K562 (cell line): Measurements from ENCODE around the gene MT1E. TPM values are rescaled to one million over a fixed set of nuclear protein-coding genes. Genes with fewer than 3 reads are reported as not detected.

Experiments used
- ATAC-seq: fragments of 200-7000 bp; cut with Tn5 transposase; 3 replicates; pipeline ENCODE4 v1.9.1; 2020; ENCODE audit warnings: moderate library complexity
- BruUV-seq: library from RNA; stranded (reverse); fragments of 400-500 nt; replicated peaks from 2 replicates; lab custom pipeline; 2021; lab: Mats Ljungman, UMichigan
- CTCF ChIA-PET: fragments of 300-600 bp; formaldehyde crosslinking; extraction: SDS; loops from one replicate; lab custom pipeline; 2021; ENCODE audit warnings: low intra/inter-chr PET ratio; lab: Yijun Ruan, JAX
- POLR2A ChIA-PET: fragments of 300-600, 350-650 bp; sonication (Branson Sonifier 250); formaldehyde crosslinking; extraction: SDS; loops from one replicate; lab custom pipeline; 2021; ENCODE audit warnings: antibody characterized with exemption, inconsistent platforms; lab: Yijun Ruan, JAX
- DNase-seq, 4 experiments: peaks; one replicate each; pipeline versions ENCODE4 v3.0.0 to v3.0.0-alpha.2; 2011 to 2018; ENCODE audit warnings: low spot score in 3 of 4, mixed read lengths in 3 of 4; ENCODE audit errors: extremely low read depth in 1 of 4
- FAIRE-seq: peaks from 2 replicates; lab custom pipeline; 2011; peaks lifted over from hg19 to GRCh38; lab: Jason Lieb, UNC
- H2AFZ ChIP-seq: 2 replicates; pipeline ENCODE4 v1.6.0; 2011; ENCODE audit warnings: low read depth, low read length, control low read depth, inconsistent platforms
- H3K27ac ChIP-seq: fragments of 200-600 bp; 3 replicates; pipeline ENCODE4 v1.8.0; 2011; ENCODE audit warnings: low read depth, mild to moderate bottlenecking, control low read depth, inconsistent platforms, low read length, moderate library complexity, mixed read lengths; ENCODE audit errors: extremely low read depth
- H3K27me3 ChIP-seq, 2 experiments: fragments of 300-600 bp in 1 of 2; 2 replicates in 1 of 2; 3 replicates in 1 of 2; pipeline versions ENCODE4 v1.6.0 to v1.8.0; 2011; ENCODE audit warnings: inconsistent platforms in 2 of 2, low read length in 2 of 2, mild to moderate bottlenecking in 1 of 2, mixed read lengths in 1 of 2, moderate library complexity in 1 of 2; ENCODE audit not compliant: control insufficient read depth in 2 of 2, insufficient read depth in 2 of 2
- H3K36me3 ChIP-seq: fragments of 300-600 bp; 3 replicates; pipeline ENCODE4 v1.8.0; 2011; ENCODE audit warnings: mild to moderate bottlenecking, low read length, inconsistent platforms; ENCODE audit not compliant: control insufficient read depth, insufficient read depth
- H3K4me1 ChIP-seq, 2 experiments: fragments of 200-600 bp in 1 of 2; replicated peaks in 1 of 2; 2 replicates in 1 of 2; 3 replicates in 1 of 2; pipeline versions ENCODE4 v1.5.1 to v1.8.0; 2011; ENCODE audit warnings: inconsistent platforms in 2 of 2, low read length in 2 of 2, mild to moderate bottlenecking in 1 of 2, mixed read lengths in 1 of 2, moderate library complexity in 1 of 2; ENCODE audit not compliant: control insufficient read depth in 2 of 2, insufficient read depth in 2 of 2
- H3K4me2 ChIP-seq: 2 replicates; pipeline ENCODE4 v1.6.1; 2011; ENCODE audit warnings: low read length, control low read depth, inconsistent platforms, mixed read lengths; ENCODE audit not compliant: insufficient read depth
- H3K4me3 ChIP-seq: fragments of 200-600 bp; sonication (generic), shearing (Covaris generic); 2 replicates; pipeline ENCODE4 v1.5.1; 2016; ENCODE audit warnings: control low read depth, inconsistent platforms
- H3K79me2 ChIP-seq: fragments of 200-600 bp; 3 replicates; pipeline ENCODE4 v1.8.0; 2011; ENCODE audit warnings: low read length, inconsistent platforms; ENCODE audit not compliant: control insufficient read depth, insufficient read depth
- H3K9ac ChIP-seq, 2 experiments: 2 replicates each; pipeline versions ENCODE4 v1.6.0 to v1.6.1; 2011; ENCODE audit warnings: low read depth in 2 of 2, low read length in 2 of 2, control low read depth in 1 of 2, inconsistent platforms in 1 of 2, mild to moderate bottlenecking in 1 of 2, mixed read lengths in 1 of 2; ENCODE audit not compliant: insufficient read depth in 1 of 2
- H3K9me1 ChIP-seq: one replicate; pipeline ENCODE4 v1.6.0; 2011; ENCODE audit warnings: inconsistent platforms, mild to moderate bottlenecking, low read length, moderate library complexity; ENCODE audit not compliant: control insufficient read depth, insufficient read depth
- H3K9me3 ChIP-seq: replicated peaks from 2 replicates; pipeline ENCODE4 v1.5.1; 2011; ENCODE audit warnings: low read depth, low read length, inconsistent platforms; ENCODE audit not compliant: control insufficient read depth, insufficient read depth
- H4K20me1 ChIP-seq: replicated peaks from 2 replicates; pipeline ENCODE4 v1.6.1; 2011; ENCODE audit warnings: low read length, inconsistent platforms, mixed read lengths; ENCODE audit not compliant: control insufficient read depth, insufficient read depth
- BCLAF1 ChIP-seq, 2 experiments: fragments of 450-650 bp in 1 of 2; IDR thresholded peaks; 2 replicates each; pipeline ENCODE4 v1.6.1; 2011 to 2017; ENCODE audit warnings: low read depth in 2 of 2, antibody characterized with exemption in 1 of 2, borderline replicate concordance in 1 of 2, low read length in 1 of 2, mild to moderate bottlenecking in 1 of 2, mixed read lengths in 1 of 2; ENCODE audit not compliant: control insufficient read depth in 1 of 2
- HIVEP1 ChIP-seq: fragments of 250-450 bp; sonication (Bioruptor Pico); IDR thresholded peaks from 2 replicates; pipeline ENCODE4 v1.4.0; 2020; ENCODE audit warnings: mild to moderate bottlenecking
- MBD2 ChIP-seq: sonication (generic); IDR thresholded peaks from 2 replicates; pipeline ENCODE4 v1.6.1; 2016; ENCODE audit warnings: low read depth, borderline replicate concordance
- NELFE ChIP-seq: IDR thresholded peaks from 2 replicates; pipeline ENCODE4 v1.6.1; 2011; ENCODE audit warnings: mild to moderate bottlenecking; ENCODE audit not compliant: insufficient read depth, insufficient read length
- ZBTB7A ChIP-seq: IDR thresholded peaks from 2 replicates; pipeline ENCODE4 v1.6.1; 2011; ENCODE audit warnings: low read depth, mild to moderate bottlenecking, low read length, moderate library complexity, borderline replicate concordance; ENCODE audit not compliant: control insufficient read depth
- ZC3H4 ChIP-seq: sonication (generic); formaldehyde crosslinking; IDR thresholded peaks from 2 replicates; pipeline ENCODE4 v1.9.0; 2021; ENCODE audit warnings: missing genetic modification reagents, borderline replicate concordance
- ZNF184 ChIP-seq: sonication (generic); formaldehyde crosslinking; IDR thresholded peaks from 2 replicates; pipeline ENCODE4 v1.5.0; 2020; ENCODE audit warnings: missing genetic modification reagents
- ZZZ3 ChIP-seq: fragments of 450-650 bp; IDR thresholded peaks from 2 replicates; pipeline ENCODE4 v1.6.1; 2016; ENCODE audit warnings: antibody characterized with exemption, mild to moderate bottlenecking, moderate library complexity
- WGBS: fragments of 100-300 bp; shearing (Covaris generic); methylation state at CpG from one replicate; pipeline ENCODE4 v1.1.6; 2016; ENCODE audit warnings: low coverage, mixed read lengths; ENCODE audit not compliant: insufficient coverage; ENCODE audit errors: missing lambda C conversion rate; 5-methylcytosine and 5-hydroxymethylcytosine counted together
- in situ Hi-C: fragments of 300-500 bp; cut with MboI; formaldehyde crosslinking; loops from 4 replicates; pipeline ENCODE4 v1.15.0; 2018; ENCODE audit warnings: inconsistent platforms, mixed read lengths
- intact Hi-C: fragments of 100-400 bp; cut with micrococcal nuclease; formaldehyde crosslinking; loops from 2 replicates; pipeline ENCODE4 v1.14.2; 2022
- polyA plus RNA-seq, 8 experiments: library from polyadenylated mRNA; depleted of rRNA in 4 of 8; stranded (reverse) in 5 of 8; unstranded in 3 of 8; fragments of >200 nt; fragmentation: Nextera tagmentation in 2 of 8; fragmentation: Illumina TruSeq in 1 of 8; extraction: Ambion mirVana in 2 of 8; extraction: Trizol in 1 of 8; gene quantifications; 2 replicates each; pipeline versions ENCODE4 v1.2.1 to v1.2.3, GENCODE V29; 2011 to 2014; ENCODE audit warnings: inconsistent platforms in 1 of 8, missing spikeins in 1 of 8
- total RNA-seq, 7 experiments: library from RNA; depleted of rRNA in 6 of 7; stranded (reverse); fragments of >200 nt in 6 of 7; fragmentation: Illumina TruSeq in 2 of 7; extraction: Trizol in 2 of 7; gene quantifications; 2 replicates each; pipeline versions ENCODE4 v1.2.1 to v1.2.3, GENCODE V29; 2011 to 2021; ENCODE audit warnings: low replicate concordance in 1 of 7
- TF ChIP-seq, protein P1 (sequence below): IDR thresholded peaks from 2 replicates; pipeline ENCODE4 v1.6.1; 2011; ENCODE audit warnings: borderline replicate concordance, low read depth, mild to moderate bottlenecking, moderate library complexity, low read length; ENCODE audit not compliant: insufficient read depth, poor library complexity, severe bottlenecking

Gene MT1E
- total and polyA plus RNA-seq, 9 of the 15 experiments (the other 6 are each of a cell fraction or from before 2014, with no cell fraction given) = 0.29 to 0.81 (median 0.46) TPM; not detected in 3

DNA sequence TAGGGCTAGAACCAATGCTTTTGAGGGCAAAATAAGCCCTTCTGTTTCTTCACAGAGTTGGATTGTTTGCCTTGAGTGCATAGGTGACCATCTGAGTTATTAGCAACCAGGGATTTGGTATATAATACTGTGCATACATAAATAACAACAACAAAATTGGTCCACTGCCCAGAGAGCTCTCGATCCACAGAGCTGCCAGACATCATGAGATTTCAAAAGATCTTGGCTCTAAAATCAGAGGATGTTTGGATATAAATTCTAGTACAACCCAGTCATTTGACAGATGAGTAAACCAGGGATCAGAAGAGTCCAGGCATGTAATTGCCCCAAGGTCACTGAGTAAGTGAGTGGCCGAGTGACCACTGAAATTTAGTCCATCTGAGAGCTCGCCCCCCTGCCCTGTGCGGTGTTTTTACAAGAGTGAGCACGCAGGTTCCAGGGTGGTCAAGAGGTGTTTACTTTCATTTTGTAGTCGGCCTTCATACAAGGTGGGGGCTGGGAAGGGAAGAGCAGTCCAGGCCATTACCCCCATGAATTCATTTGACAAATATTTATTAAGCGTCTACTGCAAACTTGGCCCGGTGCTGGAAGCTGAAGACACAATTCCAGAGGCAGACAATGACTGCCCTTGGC is 19.0 kb upstream of the MT1E start:
- Histone ChIP-seq H3K27me3 (0 out of 5 replicates have a peak, but pooled peaks cover 0 to 3% of the 10 kb centered on the region in 2 experiments), H3K9ac (no peak overlapping the region), H3K4me1 (peaks cover 27 to 29% of the 10 kb centered on the region in 2 experiments), H3K9me1 (no peaks in the 10 kb centered on the region), H3K36me3 (no peaks in the 10 kb centered on the region), H3K79me2 (no peaks in the 10 kb centered on the region), H2AFZ (peak overlapping the region; percentile 73), H3K4me3 (no peak overlapping the region), H3K4me2 (no peak overlapping the region; the same call in 1 of the 2 replicates), H4K20me1 (no peaks in the 10 kb centered on the region), H3K27ac (no peak overlapping the region), H3K9me3 (no peaks in the 10 kb centered on the region)
- TF ChIP-seq, protein P1, sequence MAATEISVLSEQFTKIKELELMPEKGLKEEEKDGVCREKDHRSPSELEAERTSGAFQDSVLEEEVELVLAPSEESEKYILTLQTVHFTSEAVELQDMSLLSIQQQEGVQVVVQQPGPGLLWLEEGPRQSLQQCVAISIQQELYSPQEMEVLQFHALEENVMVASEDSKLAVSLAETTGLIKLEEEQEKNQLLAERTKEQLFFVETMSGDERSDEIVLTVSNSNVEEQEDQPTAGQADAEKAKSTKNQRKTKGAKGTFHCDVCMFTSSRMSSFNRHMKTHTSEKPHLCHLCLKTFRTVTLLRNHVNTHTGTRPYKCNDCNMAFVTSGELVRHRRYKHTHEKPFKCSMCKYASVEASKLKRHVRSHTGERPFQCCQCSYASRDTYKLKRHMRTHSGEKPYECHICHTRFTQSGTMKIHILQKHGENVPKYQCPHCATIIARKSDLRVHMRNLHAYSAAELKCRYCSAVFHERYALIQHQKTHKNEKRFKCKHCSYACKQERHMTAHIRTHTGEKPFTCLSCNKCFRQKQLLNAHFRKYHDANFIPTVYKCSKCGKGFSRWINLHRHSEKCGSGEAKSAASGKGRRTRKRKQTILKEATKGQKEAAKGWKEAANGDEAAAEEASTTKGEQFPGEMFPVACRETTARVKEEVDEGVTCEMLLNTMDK = no peak
- TF ChIP-seq ZC3H4 (CRISPR knock-in tag) = no peak
- TF ChIP-seq NELFE = no peak
- no peak for TF ChIP-seq ZBTB7A
- no peak for TF ChIP-seq HIVEP1 (CRISPR knock-in tag)
- no peak for TF ChIP-seq ZZZ3
- TF ChIP-seq BCLAF1 (IDR thresholded peaks at IDR 0.05; ENCODE audit: borderline replicate concordance in 1 of 2, control insufficient read depth in 1 of 2, low read depth in 2 of 2, low read length in 1 of 2) = no peak
- peak; percentile 64; the same call in 1 of the 2 replicates for TF ChIP-seq ZNF184 (CRISPR knock-in tag)
- no peak for TF ChIP-seq MBD2
- FAIRE-seq = no peak
- intact Hi-C loops = no loop called here
- ChIA-PET POLR2A (interaction anchor here (1.5 kb wide), 1 partner anchor 15 kb away, joined by 3 read pairs; no protein-coding TSS in a partner anchor), CTCF (no interaction called here)
- no peak for DNase-seq
- no peak for ATAC-seq
- WGBS = 71% methylated on average over 8 of the region's 8 CpGs
- no TSS peak for BruUV-seq
- in situ Hi-C loops = no loop called here
